Mucosa of descending colon (tissue), 3 donors: ENCODE measurements around the gene PCSK7. TPM values are rescaled to one million over a fixed set of nuclear protein-coding genes. Genes with fewer than 3 reads are reported as not detected.
A peak's percentile ranks its signal among the peaks of the same experiment; 100 is the strongest.

Experiments
- ATAC-seq: fragments of 200-7000 bp; cut with Tn5 transposase; one replicate; pipeline ENCODE4 v1.9.1; 2020; ENCODE audit warnings: mild to moderate bottlenecking, moderate library complexity
- DNase-seq, 3 donors: peaks; one replicate each; pipeline ENCODE4 v3.0.0-alpha.2; 2020
- H3K36me3 ChIP-seq: fragments of 200-600 bp; one replicate; pipeline ENCODE4 v1.8.0; 2021; ENCODE audit warnings: low read depth, mild to moderate bottlenecking
- H3K4me1 ChIP-seq: fragments of 200-600 bp; one replicate; pipeline ENCODE4 v1.8.0; 2021; ENCODE audit warnings: low read depth, mild to moderate bottlenecking
- H3K4me3 ChIP-seq: fragments of 200-600 bp; one replicate; pipeline ENCODE4 v1.8.0; 2021; ENCODE audit warnings: mild to moderate bottlenecking
- H3K9me3 ChIP-seq: fragments of 200-600 bp; one replicate; pipeline ENCODE4 v1.8.0; 2021; ENCODE audit warnings: mild to moderate bottlenecking
- intact Hi-C, 2 donors: fragments of 100-400 bp; cut with DNase I in 1 of 2; cut with micrococcal nuclease in 1 of 2; formaldehyde crosslinking; loops; one replicate each; pipeline versions ENCODE4 v1.11.0 to v1.11.1; 2022; cut with DNase I, micrococcal nuclease
- total RNA-seq, 3 donors: library from RNA; stranded (reverse); fragmentation: NEBNext Ultra II Directional in 2 of 3; extraction: Animal tissue kit (Norgen Biotek cat#: 25700) in 2 of 3; gene quantifications; one replicate each; pipeline versions ENCODE4 v1.2.1 to v1.2.4, GENCODE V29; 2021 to 2023
- TF ChIP-seq, protein P1 (sequence below): fragments of 200-600 bp; IDR thresholded peaks from one replicate; pipeline ENCODE4 v1.8.0; 2022; ENCODE audit warnings: antibody characterized with exemption, mild to moderate bottlenecking
- donor health status: DM: no; HTN: no; CAD: no; lungs with moderate emphysema.
- donor health status: DM: no; HTN: no; CAD: no.
- donor health status: DM: no; HTN: yes; CAD: no.

PCSK7 gene
- total RNA-seq, 3 donors from 2014 or later: 138 to 252 (median 181) TPM

DNA sequence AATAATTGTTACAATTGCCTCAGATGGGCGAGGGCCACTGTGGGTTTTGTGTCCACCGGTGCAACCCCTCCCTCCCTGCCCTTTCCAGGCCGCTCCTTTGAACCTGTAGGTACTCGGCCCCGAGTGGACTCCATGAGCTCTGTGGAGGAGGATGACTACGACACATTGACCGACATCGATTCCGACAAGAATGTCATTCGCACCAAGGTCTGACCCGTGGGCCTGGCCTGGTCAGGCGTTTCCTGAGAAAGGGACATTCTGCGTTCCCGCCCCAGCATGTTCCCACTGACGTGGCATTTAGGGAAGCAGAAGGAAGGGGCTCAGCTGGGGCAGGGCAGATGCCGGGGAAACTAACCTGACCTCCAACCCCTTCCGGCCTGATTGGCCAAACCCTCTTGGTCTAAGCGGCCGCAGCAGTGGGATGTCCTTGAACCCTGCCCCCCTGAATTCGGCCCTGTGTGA lies 43.2 kb downstream of the PCSK7 start:
- Histone ChIP-seq H3K36me3 (peaks cover 7% of the 10 kb centered on the region), H3K4me1 (no peaks in the 10 kb centered on the region), H3K4me3 (no peak overlapping the region), H3K9me3 (no peaks in the 10 kb centered on the region)
- intact Hi-C loops: no loop called here
- TF ChIP-seq, protein P1, sequence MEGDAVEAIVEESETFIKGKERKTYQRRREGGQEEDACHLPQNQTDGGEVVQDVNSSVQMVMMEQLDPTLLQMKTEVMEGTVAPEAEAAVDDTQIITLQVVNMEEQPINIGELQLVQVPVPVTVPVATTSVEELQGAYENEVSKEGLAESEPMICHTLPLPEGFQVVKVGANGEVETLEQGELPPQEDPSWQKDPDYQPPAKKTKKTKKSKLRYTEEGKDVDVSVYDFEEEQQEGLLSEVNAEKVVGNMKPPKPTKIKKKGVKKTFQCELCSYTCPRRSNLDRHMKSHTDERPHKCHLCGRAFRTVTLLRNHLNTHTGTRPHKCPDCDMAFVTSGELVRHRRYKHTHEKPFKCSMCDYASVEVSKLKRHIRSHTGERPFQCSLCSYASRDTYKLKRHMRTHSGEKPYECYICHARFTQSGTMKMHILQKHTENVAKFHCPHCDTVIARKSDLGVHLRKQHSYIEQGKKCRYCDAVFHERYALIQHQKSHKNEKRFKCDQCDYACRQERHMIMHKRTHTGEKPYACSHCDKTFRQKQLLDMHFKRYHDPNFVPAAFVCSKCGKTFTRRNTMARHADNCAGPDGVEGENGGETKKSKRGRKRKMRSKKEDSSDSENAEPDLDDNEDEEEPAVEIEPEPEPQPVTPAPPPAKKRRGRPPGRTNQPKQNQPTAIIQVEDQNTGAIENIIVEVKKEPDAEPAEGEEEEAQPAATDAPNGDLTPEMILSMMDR: no peak
- peak in 2 of 3 donors; percentile 39 to 62 for DNase-seq
- no peak for ATAC-seq

DNA sequence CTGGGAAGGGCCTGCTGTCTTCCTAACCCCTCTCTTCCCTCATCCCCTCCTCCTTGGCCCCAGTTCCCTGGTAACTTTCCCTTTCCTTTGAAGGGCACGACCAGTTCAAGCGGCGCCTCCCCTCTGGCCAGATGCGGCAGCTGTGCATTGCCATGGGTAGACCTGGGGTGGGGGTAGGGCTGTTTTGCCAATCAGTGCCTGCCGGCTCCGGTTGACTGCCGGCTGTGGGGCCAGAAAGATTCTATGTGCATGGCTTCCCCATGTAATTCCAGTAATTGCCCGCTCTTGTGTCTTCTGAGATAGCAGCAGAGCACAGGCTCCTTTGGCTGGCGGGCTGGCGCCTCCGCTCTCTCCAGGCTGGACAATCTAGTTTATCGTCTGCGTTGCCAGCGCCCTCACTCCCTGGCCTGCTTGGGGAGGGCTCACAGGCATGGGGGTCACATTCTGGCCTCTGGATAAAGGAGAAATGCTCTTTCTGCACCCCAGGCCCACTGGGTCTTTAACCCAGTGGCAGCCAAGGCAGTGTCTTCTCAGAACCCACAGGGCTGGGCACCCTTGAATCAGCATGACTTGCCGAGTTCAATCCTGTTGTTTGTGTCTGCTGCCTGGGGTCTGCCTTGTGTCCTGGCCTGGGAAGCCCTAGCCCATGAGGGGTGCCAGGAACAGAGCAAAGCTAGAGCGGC lies 43.9 kb downstream of the PCSK7 start:
- peaks cover 7% of the 10 kb centered on the region for H3K36me3 ChIP-seq

DNA sequence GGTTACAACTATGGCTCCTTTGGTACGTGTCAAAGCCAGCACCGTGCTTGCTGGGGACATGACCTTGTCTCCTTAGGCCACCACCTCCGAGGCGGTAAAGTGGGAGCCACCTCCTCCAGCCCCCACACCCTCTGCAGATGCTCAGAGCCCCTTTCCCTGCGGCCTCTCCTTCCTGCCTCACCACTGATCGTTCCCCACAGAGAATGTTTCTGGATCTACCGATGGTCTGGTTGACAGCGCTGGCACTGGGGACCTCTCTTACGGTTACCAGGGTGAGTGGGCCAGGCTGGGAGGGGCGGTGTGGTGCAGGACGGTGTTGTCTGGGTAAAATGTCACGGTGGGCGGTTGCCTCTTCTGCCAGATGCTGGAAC lies 44.5 kb downstream of the PCSK7 start:
- ATAC-seq (no peak), DNase-seq (peak in 1 of 3 donors; percentile 23)
- intact Hi-C loops: no loop called here
- H3K9me3 ChIP-seq: no peaks in the 10 kb centered on the region
- peaks cover 7% of the 10 kb centered on the region for H3K36me3 ChIP-seq
- H3K4me3 ChIP-seq: no peak overlapping the region
- TF ChIP-seq, protein P1: no peak
- peaks cover 4% of the 10 kb centered on the region for H3K4me1 ChIP-seq

More for the DNA sequence above, 43.9 kb downstream of the PCSK7 start:
- TF ChIP-seq, protein P1: no peak
- intact Hi-C loops: no loop called here
- H3K9me3 ChIP-seq: no peaks in the 10 kb centered on the region
- DNase-seq: peak in 2 of 3 donors; percentile 19 to 34
- ATAC-seq: no peak
- peaks cover 4% of the 10 kb centered on the region for H3K4me1 ChIP-seq
- no peak overlapping the region for H3K4me3 ChIP-seq

DNA sequence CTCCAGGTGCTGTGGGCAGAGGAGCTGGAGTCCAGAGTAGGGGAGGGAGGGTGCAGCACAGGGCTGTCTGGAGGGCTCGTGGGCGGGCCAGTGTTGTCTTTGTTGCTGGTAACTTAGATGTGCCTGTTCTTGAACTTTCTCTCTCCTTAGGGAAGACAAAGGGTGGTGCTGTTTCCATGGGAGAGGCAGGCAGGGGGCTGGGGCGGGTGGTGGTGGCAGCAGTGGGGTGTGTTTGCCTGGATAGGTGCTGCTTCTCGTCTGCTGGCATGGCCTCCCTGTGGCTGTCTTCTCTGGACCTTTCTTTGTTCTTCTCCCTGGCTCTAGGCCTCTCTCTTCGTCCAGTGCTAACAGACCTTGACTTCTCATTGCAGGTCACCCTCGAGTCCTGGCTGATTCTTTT lies 44.9 kb downstream of the PCSK7 start:
- intact Hi-C loops: no loop called here
- peak in 2 of 3 donors; percentile 40 to 43 for DNase-seq
- no peak for ATAC-seq
- Histone ChIP-seq H3K9me3 (no peaks in the 10 kb centered on the region), H3K4me1 (peaks cover 4% of the 10 kb centered on the region), H3K36me3 (peaks cover 7% of the 10 kb centered on the region), H3K4me3 (no peak overlapping the region)
- TF ChIP-seq, protein P1: no peak

DNA sequence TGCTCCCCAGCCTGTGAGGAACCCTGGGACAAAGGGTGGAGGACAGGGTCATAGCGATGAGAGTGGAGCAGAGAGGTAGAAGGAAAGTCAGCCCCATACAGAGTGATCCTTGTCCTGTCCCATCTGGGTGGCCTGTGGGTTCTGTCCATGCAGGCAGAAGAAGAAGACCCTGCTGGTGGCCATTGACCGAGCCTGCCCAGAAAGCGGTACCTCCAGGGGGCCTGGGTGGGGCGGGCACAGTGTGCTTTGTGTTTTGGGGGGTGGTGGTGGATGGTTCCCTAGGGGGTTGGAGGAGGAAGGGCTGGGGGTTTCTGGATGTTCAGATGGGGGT lies 45.5 kb downstream of the PCSK7 start:
- H3K4me3 ChIP-seq: no peak overlapping the region
- H3K9me3 ChIP-seq: no peaks in the 10 kb centered on the region
- peak in 1 of 3 donors; percentile 31 for DNase-seq
- TF ChIP-seq, protein P1: no peak
- ATAC-seq: no peak
- peaks cover 8% of the 10 kb centered on the region for H3K4me1 ChIP-seq
- intact Hi-C loops: no loop called here
- peaks cover 7% of the 10 kb centered on the region for H3K36me3 ChIP-seq
